OCI-LY3 (cell line): ENCODE data around the gene SDK1.

Experiments
- H2AFZ ChIP-seq: fragments of 200-600, 300-600 bp; shearing (Covaris generic); 2 replicates; pipeline ENCODE4 v1.6.0; 2014; ENCODE audit warnings: antibody characterized with exemption, low read depth, low read length
- H3K27ac ChIP-seq: fragments of 200-600, 300-600 bp; sonication (generic); 2 replicates; pipeline ENCODE4 v1.5.1; 2014; ENCODE audit warnings: mild to moderate bottlenecking, low read length, moderate library complexity, mixed read lengths
- H3K27me3 ChIP-seq: fragments of 200-600, 300-600 bp; sonication (generic); 2 replicates; pipeline ENCODE4 v1.6.1; 2014; ENCODE audit warnings: low read depth, low read length, mixed read lengths
- H3K36me3 ChIP-seq: fragments of 200-600, 300-600 bp; sonication (generic); replicated peaks from 2 replicates; pipeline ENCODE3; 2014; ENCODE audit warnings: low read depth, low read length, mixed read lengths
- H3K4me1 ChIP-seq: fragments of 300-600, 200-600 bp; sonication (generic); 2 replicates; pipeline ENCODE4 v1.6.1; 2014; ENCODE audit warnings: low read length, mixed read lengths
- H3K4me2 ChIP-seq: fragments of 200-600, 300-600 bp; sonication (generic); 2 replicates; pipeline ENCODE4 v1.6.1; 2014; ENCODE audit warnings: low read length, mixed read lengths
- H3K4me3 ChIP-seq: fragments of 300-600, 200-600 bp; sonication (generic); 2 replicates; pipeline ENCODE4 v1.5.1; 2014; ENCODE audit warnings: antibody characterized with exemption, mild to moderate bottlenecking, low read length, moderate library complexity
- H3K79me2 ChIP-seq: fragments of 300-600, 200-600 bp; shearing (Covaris generic); 2 replicates; pipeline ENCODE4 v1.6.1; 2014; ENCODE audit warnings: mild to moderate bottlenecking, low read length, mixed read lengths
- H3K9ac ChIP-seq: fragments of 300-600, 200-600 bp; shearing (Covaris generic); 2 replicates; pipeline ENCODE4 v1.6.0; 2014; ENCODE audit warnings: mild to moderate bottlenecking, low read length, moderate library complexity
- H3K9me3 ChIP-seq: fragments of 200-600, 300-600 bp; shearing (Covaris generic); 2 replicates; pipeline ENCODE4 v1.6.1; 2014; ENCODE audit warnings: low read length, mixed read lengths; ENCODE audit not compliant: insufficient read depth
- H4K20me1 ChIP-seq: fragments of 200-600, 300-600 bp; sonication (generic); 2 replicates; pipeline ENCODE4 v1.6.1; 2016; ENCODE audit warnings: low read length, mixed read lengths; ENCODE audit not compliant: insufficient read depth
- CTCF ChIP-seq: fragments of 200-600, 300-600 bp; sonication (generic); IDR thresholded peaks from 2 replicates; pipeline ENCODE4 v1.5.1; 2014; ENCODE audit warnings: antibody characterized with exemption, low read length, low read depth
- EZH2phosphoT487 ChIP-seq: fragments of 200-600 bp; shearing (Covaris generic); IDR thresholded peaks from 2 replicates; pipeline ENCODE4 v1.6.1; 2018; ENCODE audit warnings: antibody characterized with exemption, mixed run types, low read depth

The SDK1 gene

GRCh38 chr7:3326246-3326645 is 25.2 kb downstream of the SDK1 start:
- Histone ChIP-seq H3K27me3 (no peaks in the 10 kb centered on the region), H3K4me1 (no peaks in the 10 kb centered on the region), H3K79me2 (no peaks in the 10 kb centered on the region), H2AFZ (no peak overlapping the region), H3K27ac (no peak overlapping the region), H3K4me2 (no peak overlapping the region), H4K20me1 (no peaks in the 10 kb centered on the region), H3K9me3 (no peaks in the 10 kb centered on the region), H3K4me3 (no peak overlapping the region), H3K9ac (no peak overlapping the region), H3K36me3 (no peaks in the 10 kb centered on the region)
- no peak for TF ChIP-seq EZH2phosphoT487
- TF ChIP-seq CTCF: no peak

- H3K79me2 ChIP-seq: no peaks in the 10 kb centered on the region
- H3K9ac ChIP-seq: no peak overlapping the region
- H3K4me2 ChIP-seq: no peak overlapping the region
- H3K9me3 ChIP-seq: no peaks in the 10 kb centered on the region
- H3K4me1 ChIP-seq: no peaks in the 10 kb centered on the region
- no peak overlapping the region for H2AFZ ChIP-seq
- H3K27me3 ChIP-seq: no peaks in the 10 kb centered on the region
- no peaks in the 10 kb centered on the region for H4K20me1 ChIP-seq
- H3K27ac ChIP-seq: no peak overlapping the region
- no peak for TF ChIP-seq EZH2phosphoT487
- TF ChIP-seq CTCF: no peak
- no peak overlapping the region for H3K4me3 ChIP-seq
- no peaks in the 10 kb centered on the region for H3K36me3 ChIP-seq
Observed at GRCh38 chr7:3327099-3327498, 26.0 kb downstream of the SDK1 start.

- Histone ChIP-seq H2AFZ (no peak overlapping the region), H3K27ac (no peak overlapping the region), H4K20me1 (no peaks in the 10 kb centered on the region), H3K4me3 (no peak overlapping the region), H3K36me3 (no peaks in the 10 kb centered on the region), H3K9ac (no peak overlapping the region), H3K4me2 (no peak overlapping the region), H3K9me3 (no peaks in the 10 kb centered on the region), H3K27me3 (no peaks in the 10 kb centered on the region), H3K4me1 (no peaks in the 10 kb centered on the region), H3K79me2 (no peaks in the 10 kb centered on the region)
- TF ChIP-seq CTCF: no peak
- TF ChIP-seq EZH2phosphoT487: no peak
Observed at GRCh38 chr7:3327655-3328054, 26.6 kb downstream of the SDK1 start.

- no peak for TF ChIP-seq CTCF
- no peak for TF ChIP-seq EZH2phosphoT487
- Histone ChIP-seq H4K20me1 (no peaks in the 10 kb centered on the region), H3K36me3 (no peaks in the 10 kb centered on the region), H3K79me2 (no peaks in the 10 kb centered on the region), H3K27me3 (no peaks in the 10 kb centered on the region), H3K4me1 (no peaks in the 10 kb centered on the region), H3K4me2 (no peak overlapping the region), H2AFZ (no peak overlapping the region), H3K4me3 (no peak overlapping the region), H3K9me3 (no peaks in the 10 kb centered on the region), H3K27ac (no peak overlapping the region), H3K9ac (no peak overlapping the region)
Observed at GRCh38 chr7:3332308-3332707, 31.3 kb downstream of the SDK1 start.
